MCF 10A (cell line): ENCODE measurements around the gene AUTS2. TPM values are rescaled to one million over a fixed set of nuclear protein-coding genes. Genes with fewer than 3 reads are reported as not detected.

Source experiments
- BruUV-seq: library from RNA; stranded (reverse); fragments of 400-500 nt; replicated peaks from 2 replicates; lab custom pipeline; 2021; lab: Mats Ljungman, UMichigan
- CTCF ChIA-PET: fragments of 300-600 bp; sonication (Branson Sonifier 250); formaldehyde crosslinking; extraction: SDS; loops from one replicate; lab custom pipeline; 2021; ENCODE audit warnings: antibody characterized with exemption, inconsistent platforms; lab: Yijun Ruan, JAX
- POLR2A ChIA-PET: fragments of 300-600, 350-650 bp; sonication (Branson Sonifier 250); formaldehyde crosslinking; extraction: SDS; loops from one replicate; lab custom pipeline; 2020; ENCODE audit warnings: antibody characterized with exemption, inconsistent platforms; lab: Yijun Ruan, JAX
- DNase-seq: peaks from one replicate; pipeline ENCODE4 v3.0.0-alpha.2; 2018; ENCODE audit not compliant: unreplicated experiment
- H3K27ac Mint-ChIP-seq: one replicate; pipeline ENCODE4 v1.8.0; 2022; ENCODE audit warnings: mild to moderate bottlenecking, low read depth, mixed read lengths; ENCODE audit not compliant: unreplicated experiment
- H3K27me3 Mint-ChIP-seq: one replicate; pipeline ENCODE4 v1.8.0; 2022; ENCODE audit warnings: mixed read lengths; ENCODE audit not compliant: insufficient read depth, unreplicated experiment
- H3K36me3 Mint-ChIP-seq: one replicate; pipeline ENCODE4 v1.8.0; 2022; ENCODE audit warnings: mild to moderate bottlenecking, moderate library complexity, mixed read lengths; ENCODE audit not compliant: insufficient read depth, unreplicated experiment
- H3K4me1 Mint-ChIP-seq: one replicate; pipeline ENCODE4 v1.8.0; 2022; ENCODE audit warnings: mixed read lengths; ENCODE audit not compliant: insufficient read depth, unreplicated experiment
- H3K4me3 Mint-ChIP-seq: one replicate; pipeline ENCODE4 v1.8.0; 2022; ENCODE audit warnings: mild to moderate bottlenecking, moderate library complexity, mixed read lengths; ENCODE audit not compliant: unreplicated experiment
- H3K9me3 Mint-ChIP-seq: one replicate; pipeline ENCODE4 v1.8.0; 2022; ENCODE audit warnings: mixed read lengths; ENCODE audit not compliant: unreplicated experiment
- CTCF ChIP-seq: fragments of 200-600 bp; IDR thresholded peaks from one replicate; pipeline ENCODE4 v1.8.0; 2022; ENCODE audit warnings: antibody characterized with exemption, mild to moderate bottlenecking; ENCODE audit not compliant: unreplicated experiment
- intact Hi-C: fragments of 100-400 bp; cut with micrococcal nuclease; formaldehyde crosslinking; loops from 2 replicates; pipeline ENCODE4 v1.14.1; 2022
- total RNA-seq: library from RNA; stranded (reverse); gene quantifications from 2 replicates; pipeline ENCODE4 v1.2.3, GENCODE V29; 2022

The AUTS2 gene
- total RNA-seq, 1 experiment from 2014 or later: 1.3 TPM

DNA sequence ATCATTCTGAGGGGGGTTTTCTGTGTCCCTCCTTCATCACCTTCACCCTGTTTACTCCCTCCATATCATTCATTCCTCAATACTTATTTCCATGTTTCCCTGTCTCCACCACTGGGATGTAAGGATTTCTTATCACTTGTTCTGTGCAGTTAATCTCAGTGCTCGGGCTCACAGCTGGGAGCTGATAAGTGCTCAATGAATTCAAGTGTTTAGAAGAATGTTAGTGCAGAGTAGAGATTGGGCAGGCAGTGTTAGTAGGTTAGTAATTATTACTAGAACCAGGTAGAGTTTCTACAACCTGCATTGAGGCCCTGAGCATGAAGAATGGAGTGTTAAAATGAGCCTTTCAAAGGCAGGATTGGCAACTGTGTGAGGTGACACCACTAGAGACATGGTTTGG lies 458.1 kb downstream of the AUTS2 start:
- intact Hi-C loops: no loop called here
- H3K27ac Mint-ChIP-seq: no peak overlapping the region
- no peak for TF ChIP-seq CTCF
- POLR2A ChIA-PET: no interaction called here
- no peaks in the 10 kb centered on the region for H3K4me1 Mint-ChIP-seq
- H3K36me3 Mint-ChIP-seq: no peaks in the 10 kb centered on the region
- CTCF ChIA-PET: interaction anchor here (0.7 kb wide), 1 partner anchor 1155 kb away, joined by 3 read pairs; no protein-coding TSS in a partner anchor
- H3K27me3 Mint-ChIP-seq: no peaks in the 10 kb centered on the region
- no peak overlapping the region for H3K4me3 Mint-ChIP-seq
- H3K9me3 Mint-ChIP-seq: peaks cover 46% of the 10 kb centered on the region
- no TSS peak for BruUV-seq
- DNase-seq: no peak

DNA sequence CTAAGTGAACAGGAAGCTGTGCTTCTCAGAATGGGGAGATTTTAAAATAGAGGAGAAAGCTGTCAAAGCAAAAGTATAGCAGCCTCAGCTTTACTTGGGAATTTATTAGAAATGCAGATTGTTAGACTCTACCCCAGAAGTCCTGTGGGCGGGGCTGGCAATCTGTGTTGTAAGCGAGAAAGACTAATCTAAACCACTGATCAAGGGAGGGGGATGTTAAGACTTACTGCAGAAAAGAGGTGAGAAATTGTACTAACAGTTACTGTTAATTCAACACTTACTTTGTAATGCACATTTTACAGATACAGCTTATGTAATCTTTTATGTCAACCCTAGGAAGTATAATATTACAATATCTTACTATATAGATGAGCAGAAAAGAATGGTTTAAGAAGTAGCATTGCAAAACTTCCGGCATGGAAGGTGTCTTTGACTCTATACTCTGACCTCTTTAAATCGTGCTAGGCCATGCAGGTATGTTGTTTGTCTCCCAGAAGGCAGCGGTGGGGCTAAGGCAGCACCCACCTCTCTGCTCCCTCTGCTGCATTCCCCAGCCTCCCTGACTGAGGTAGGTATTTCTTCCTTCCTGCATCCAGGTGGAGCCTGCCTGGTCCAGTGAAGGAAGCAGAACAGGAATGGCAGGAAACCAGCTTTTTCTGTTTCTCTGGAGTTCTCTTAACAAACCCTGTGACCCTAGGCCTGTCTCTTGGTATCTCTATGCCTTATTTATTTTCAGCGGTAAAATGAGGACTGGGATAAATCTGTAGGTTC lies 462.2 kb downstream of the AUTS2 start:
- ChIA-PET POLR2A (no interaction called here), CTCF (no interaction called here)
- H3K27ac Mint-ChIP-seq: no peak overlapping the region
- intact Hi-C loops: no loop called here
- peaks cover 25% of the 10 kb centered on the region for H3K9me3 Mint-ChIP-seq
- TF ChIP-seq CTCF: no peak
- no peaks in the 10 kb centered on the region for H3K36me3 Mint-ChIP-seq
- H3K4me3 Mint-ChIP-seq: no peak overlapping the region
- no peaks in the 10 kb centered on the region for H3K27me3 Mint-ChIP-seq
- no peak for DNase-seq
- no peaks in the 10 kb centered on the region for H3K4me1 Mint-ChIP-seq
- BruUV-seq: no TSS peak

- H3K9me3 Mint-ChIP-seq: peaks cover 18% of the 10 kb centered on the region
- H3K27me3 Mint-ChIP-seq: no peaks in the 10 kb centered on the region
- CTCF ChIA-PET: interaction anchor here (0.7 kb wide), 2 partner anchors 18 to 1860 kb away, joined by 3 read pairs; no protein-coding TSS in a partner anchor
- POLR2A ChIA-PET: no interaction called here
- intact Hi-C loops: no loop called here
- H3K4me1 Mint-ChIP-seq: no peaks in the 10 kb centered on the region
- no peaks in the 10 kb centered on the region for H3K36me3 Mint-ChIP-seq
- DNase-seq: no peak
- no TSS peak for BruUV-seq
- TF ChIP-seq CTCF: no peak
- no peak overlapping the region for H3K27ac Mint-ChIP-seq
- no peak overlapping the region for H3K4me3 Mint-ChIP-seq
These were observed 465.1 kb downstream of the AUTS2 start for GRCh38 chr7:70063371-70063770.

DNA sequence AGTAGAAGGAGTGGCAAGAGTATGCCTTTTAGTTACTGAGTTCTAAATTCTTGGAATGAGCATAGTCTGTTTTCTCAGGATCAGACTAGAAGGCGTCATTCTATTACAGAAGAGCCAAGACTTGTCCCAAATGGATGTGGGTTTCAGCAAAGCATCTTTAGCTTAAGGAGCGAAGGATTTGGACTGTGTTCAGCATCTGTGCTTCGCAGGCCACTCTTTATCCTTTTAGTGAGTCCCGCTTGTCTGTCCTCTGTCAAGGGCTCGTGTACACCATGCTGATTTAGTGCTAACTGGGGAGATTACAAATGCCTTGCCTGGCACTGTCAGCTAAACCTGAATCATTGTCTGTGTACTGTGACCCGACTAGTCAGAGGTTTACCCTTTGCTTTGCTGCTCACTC lies 465.7 kb downstream of the AUTS2 start:
- no peaks in the 10 kb centered on the region for H3K4me1 Mint-ChIP-seq
- CTCF ChIA-PET: interaction anchor here (0.7 kb wide), 1 partner anchor 18 kb away, joined by 3 read pairs; no protein-coding TSS in a partner anchor

More for the DNA sequence above, 465.7 kb downstream of the AUTS2 start:
- no peak for TF ChIP-seq CTCF
- Mint-ChIP-seq H3K27me3 (no peaks in the 10 kb centered on the region), H3K4me3 (no peak overlapping the region), H3K9me3 (peaks cover 16% of the 10 kb centered on the region), H3K27ac (no peak overlapping the region), H3K36me3 (no peaks in the 10 kb centered on the region)
- no peak for DNase-seq
- POLR2A ChIA-PET: no interaction called here
- no TSS peak for BruUV-seq
- intact Hi-C loops: no loop called here
